Measurements from ENCODE around the gene SH3BGR. TPM values are rescaled to one million over a fixed set of nuclear protein-coding genes. Genes with fewer than 3 reads are reported as not detected.

Gene SH3BGR
- total RNA-seq, 2 donors from 2014 or later, result 1.0 TPM; not detected in 1

GRCh38 chr21:39518055-39518846, 66.5 kb downstream of the SH3BGR start:
- Histone ChIP-seq H3K27me3 (no peaks in the 10 kb centered on the region), H3K4me1 (peaks cover 23% of the 10 kb centered on the region), H3K4me3 (no peak overlapping the region), H3K9me3 (no peaks in the 10 kb centered on the region), H3K36me3 (replicated peaks in 1 of 2; ENCODE audit: insufficient read depth in 1 of 2, low read depth in 2 of 2) (no peaks in the 10 kb centered on the region), H3K27ac (peak overlapping the region in 1 of 4 donors; percentile 14)
- DNase-seq (peak; percentile 58 to 78 (median 69)), ATAC-seq (peak; percentile 92)
- TF ChIP-seq POLR2A (IDR thresholded peaks at IDR 0.05) (no peak), CTCF (IDR thresholded peaks at IDR 0.05) (peak; percentile 84 to 98 (median 91))
- intact Hi-C loops (cut with DNase I), result no loop called here
- WGBS, 2 donors, result 1 to 22% methylated on average over 9 to 13 of the region's 13 CpGs

DNA sequence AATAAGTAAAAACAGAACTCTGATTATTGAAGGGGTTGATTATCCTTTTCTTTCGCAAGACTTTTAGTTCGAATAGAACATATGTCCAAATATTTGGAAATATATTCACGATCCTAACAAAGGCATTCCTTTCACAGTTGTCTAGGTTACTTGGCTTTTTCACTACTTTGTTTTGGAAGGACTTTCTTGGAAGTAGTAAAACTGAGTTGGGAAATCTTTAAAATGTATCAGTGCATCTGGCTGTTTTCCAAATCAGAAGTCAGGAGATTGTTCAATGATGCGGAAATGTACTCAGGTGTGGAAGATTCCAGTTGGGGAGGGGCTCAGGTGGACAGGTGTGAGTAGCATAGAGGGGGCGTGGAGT, 67.1 kb downstream of the SH3BGR start:
- intact Hi-C loops (cut with DNase I), result no loop called here
- H3K36me3 ChIP-seq (replicated peaks in 1 of 2; ENCODE audit: insufficient read depth in 1 of 2, low read depth in 2 of 2), result no peaks in the 10 kb centered on the region
- WGBS, 2 donors, result 26 to 34% methylated on average over 5 of the region's 5 CpGs
- H3K27ac ChIP-seq, result peak overlapping the region in 1 of 4 donors; percentile 14
- no peaks in the 10 kb centered on the region for H3K9me3 ChIP-seq
- DNase-seq, result no peak
- H3K4me3 ChIP-seq, result no peak overlapping the region
- peaks cover 29% of the 10 kb centered on the region for H3K4me1 ChIP-seq
- H3K27me3 ChIP-seq, result no peaks in the 10 kb centered on the region
- TF ChIP-seq POLR2A (IDR thresholded peaks at IDR 0.05), result no peak
- no peak for TF ChIP-seq CTCF (IDR thresholded peaks at IDR 0.05)
- no peak for ATAC-seq

GRCh38 chr21:39519835-39520234, 68.1 kb downstream of the SH3BGR start:
- H3K9me3 ChIP-seq, result no peaks in the 10 kb centered on the region
- DNase-seq, result no peak
- no peak overlapping the region for H3K27ac ChIP-seq
- WGBS, 2 donors, result 65 to 69% methylated on average over 8 of the region's 8 CpGs
- intact Hi-C loops (cut with DNase I), result no loop called here
- ATAC-seq, result no peak
- TF ChIP-seq CTCF (IDR thresholded peaks at IDR 0.05) (no peak), POLR2A (IDR thresholded peaks at IDR 0.05) (no peak)
- no peaks in the 10 kb centered on the region for H3K27me3 ChIP-seq
- peaks cover 39% of the 10 kb centered on the region for H3K4me1 ChIP-seq
- H3K4me3 ChIP-seq, result no peak overlapping the region
- no peaks in the 10 kb centered on the region for H3K36me3 ChIP-seq (replicated peaks in 1 of 2; ENCODE audit: insufficient read depth in 1 of 2, low read depth in 2 of 2)

- no peak overlapping the region for H3K27ac ChIP-seq
- intact Hi-C loops (cut with DNase I), result no loop called here
- peak; percentile 79 to 93 (median 82) for DNase-seq
Observed at GRCh38 chr21:39523399-39523798, 71.6 kb downstream of the SH3BGR start.

More at GRCh38 chr21:39523399-39523798, 71.6 kb downstream of the SH3BGR start:
- peaks cover 64% of the 10 kb centered on the region for H3K4me1 ChIP-seq
- ATAC-seq, result peak; percentile 73
- H3K9me3 ChIP-seq, result no peaks in the 10 kb centered on the region
- no peak overlapping the region for H3K4me3 ChIP-seq
- TF ChIP-seq POLR2A (IDR thresholded peaks at IDR 0.05) (no peak), CTCF (IDR thresholded peaks at IDR 0.05) (no peak)
- H3K27me3 ChIP-seq, result no peaks in the 10 kb centered on the region
- no peaks in the 10 kb centered on the region for H3K36me3 ChIP-seq (replicated peaks in 1 of 2; ENCODE audit: insufficient read depth in 1 of 2, low read depth in 2 of 2)

Measured in body of pancreas (tissue), 4 donors.